ENCODE measurements around the gene FADS3. TPM values are rescaled to one million over a fixed set of nuclear protein-coding genes. Genes with fewer than 3 reads are reported as not detected.
A peak's percentile ranks its signal among the peaks of the same experiment; 100 is the strongest.

The FADS3 gene
- total RNA-seq, 1 donor from 2014 or later = 117 TPM

GRCh38 chr11:61827571-61828378 is 63.6 kb downstream of the FADS3 start, which contains the start of gene FADS2:
Gene FADS2 (plus strand): TSS chr11:61828300. CDS start chr11:61828391, 91 bp downstream.
- DNase-seq (ENCODE audit: extremely low spot score, unreplicated experiment) = peak; percentile 95
- Mint-ChIP-seq H3K27ac (ENCODE audit: unreplicated experiment) (peak within 1 kb of the TSS; percentile 90), H3K4me1 (ENCODE audit: unreplicated experiment) (peaks cover 43% of the 10 kb centered on the region), H3K4me3 (ENCODE audit: unreplicated experiment) (peak within 1 kb of the TSS; percentile 91), H3K27me3 (ENCODE audit: unreplicated experiment) (no peaks in the 10 kb centered on the region), H3K9me3 (ENCODE audit: unreplicated experiment) (no peaks in the 10 kb centered on the region), H3K36me3 (ENCODE audit: unreplicated experiment) (peaks cover 1% of the 10 kb centered on the region)
- no peak for TF ChIP-seq CTCF (IDR thresholded peaks at IDR 0.05)

- Mint-ChIP-seq H3K4me3 (ENCODE audit: unreplicated experiment) (peak overlapping the region; percentile 91), H3K27me3 (ENCODE audit: unreplicated experiment) (no peaks in the 10 kb centered on the region), H3K36me3 (ENCODE audit: unreplicated experiment) (peaks cover 1% of the 10 kb centered on the region), H3K27ac (ENCODE audit: unreplicated experiment) (peak overlapping the region; percentile 84), H3K4me1 (ENCODE audit: unreplicated experiment) (peaks cover 37% of the 10 kb centered on the region), H3K9me3 (ENCODE audit: unreplicated experiment) (no peaks in the 10 kb centered on the region)
- TF ChIP-seq CTCF (IDR thresholded peaks at IDR 0.05) = no peak
- no peak for DNase-seq (ENCODE audit: extremely low spot score, unreplicated experiment)
Measured at GRCh38 chr11:61826930-61827570, 64.3 kb downstream of the FADS3 start.

Small RNA genes within 50 kb of the gene (microRNA-seq; reads per million reads assigned to microRNA genes)
- gene MIR6746 (ENCODE audit: unreplicated experiment) = 5.5 reads per million, percentile 1 among the genes with 10 or more reads in this experiment

Other genes starting within 250 kb of the FADS3 start
- gene DAGLA, start 211.2 kb downstream of the FADS3 start, total RNA-seq = 5.1 TPM in 2 replicates
- 0.43 and 0.47 TPM in 2 replicates for gene MYRF, start 138.9 kb downstream of the FADS3 start, total RNA-seq
- gene TMEM258, start 98.9 kb downstream of the FADS3 start, total RNA-seq = 137 and 149 TPM in 2 replicates
- 19.5 and 19.8 TPM in 2 replicates for gene FEN1, start 98.6 kb downstream of the FADS3 start, total RNA-seq
- 73.1 and 76.0 TPM in 2 replicates for gene FADS1, start 74.5 kb downstream of the FADS3 start, total RNA-seq
- 193 and 207 TPM in 2 replicates for gene FADS2, start 63.2 kb downstream of the FADS3 start, total RNA-seq
- 44.2 and 49.2 TPM in 2 replicates for gene RAB3IL1, start 26.0 kb upstream of the FADS3 start, total RNA-seq
- gene BEST1, start 58.8 kb upstream of the FADS3 start, total RNA-seq = 0.81 and 2.0 TPM in 2 replicates
- gene FTH1, start 76.1 kb upstream of the FADS3 start, total RNA-seq = 2,993 and 3,020 TPM in 2 replicates
- gene INCENP, start 232.5 kb upstream of the FADS3 start, total RNA-seq = 26.2 and 27.7 TPM in 2 replicates